Measurements from ENCODE around the gene RET. TPM values are rescaled to one million over a fixed set of nuclear protein-coding genes. Genes with fewer than 3 reads are reported as not detected.
A peak's percentile ranks its signal among the peaks of the same experiment; 100 is the strongest.

The RET gene
- total RNA-seq, 1 experiment from 2014 or later: 68.0 TPM

DNA sequence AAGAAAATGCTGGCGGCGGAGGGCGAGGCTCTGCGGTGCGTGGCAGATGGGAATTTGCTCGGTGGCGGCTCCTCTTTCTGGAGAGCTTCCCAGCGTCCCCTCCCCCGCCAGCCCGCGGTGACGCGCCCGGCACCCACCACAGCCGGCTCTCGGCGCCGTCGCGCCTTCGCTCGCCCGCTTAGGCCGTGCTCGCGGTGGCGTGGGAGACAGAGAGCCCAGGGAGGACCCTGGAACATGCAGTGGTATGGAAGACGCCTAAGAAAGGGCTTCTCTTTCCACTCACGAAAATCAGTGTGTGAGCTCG is 60.8 kb downstream of the RET start:
- CTCF ChIA-PET: no interaction called here
- H3K36me3 ChIP-seq (ENCODE audit: insufficient read depth, low read length, poor library complexity, severe bottlenecking): no peaks in the 10 kb centered on the region
- TSS peak; percentile 65 for BruUV-seq (replicated peaks)
- intact Hi-C loops (cut with micrococcal nuclease; ENCODE audit: unreplicated experiment): no loop called here
- TF ChIP-seq, protein P1, sequence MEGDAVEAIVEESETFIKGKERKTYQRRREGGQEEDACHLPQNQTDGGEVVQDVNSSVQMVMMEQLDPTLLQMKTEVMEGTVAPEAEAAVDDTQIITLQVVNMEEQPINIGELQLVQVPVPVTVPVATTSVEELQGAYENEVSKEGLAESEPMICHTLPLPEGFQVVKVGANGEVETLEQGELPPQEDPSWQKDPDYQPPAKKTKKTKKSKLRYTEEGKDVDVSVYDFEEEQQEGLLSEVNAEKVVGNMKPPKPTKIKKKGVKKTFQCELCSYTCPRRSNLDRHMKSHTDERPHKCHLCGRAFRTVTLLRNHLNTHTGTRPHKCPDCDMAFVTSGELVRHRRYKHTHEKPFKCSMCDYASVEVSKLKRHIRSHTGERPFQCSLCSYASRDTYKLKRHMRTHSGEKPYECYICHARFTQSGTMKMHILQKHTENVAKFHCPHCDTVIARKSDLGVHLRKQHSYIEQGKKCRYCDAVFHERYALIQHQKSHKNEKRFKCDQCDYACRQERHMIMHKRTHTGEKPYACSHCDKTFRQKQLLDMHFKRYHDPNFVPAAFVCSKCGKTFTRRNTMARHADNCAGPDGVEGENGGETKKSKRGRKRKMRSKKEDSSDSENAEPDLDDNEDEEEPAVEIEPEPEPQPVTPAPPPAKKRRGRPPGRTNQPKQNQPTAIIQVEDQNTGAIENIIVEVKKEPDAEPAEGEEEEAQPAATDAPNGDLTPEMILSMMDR (conservative IDR thresholded peaks at IDR 0.05; ENCODE audit: low read depth, low read length): no peak
- TF ChIP-seq EZH2 (IDR thresholded peaks at IDR 0.05; ENCODE audit: borderline replicate concordance, low read depth, low read length, poor library complexity, severe bottlenecking): no peak
- no peaks in the 10 kb centered on the region for H3K9me3 ChIP-seq (ENCODE audit: low read depth, low read length, poor library complexity, severe bottlenecking)
- H3K4me1 ChIP-seq (ENCODE audit: insufficient read depth, low read length, poor library complexity, severe bottlenecking): peaks cover 18% of the 10 kb centered on the region
- H3K4me3 ChIP-seq (ENCODE audit: low read depth, low read length, poor library complexity, severe bottlenecking): peak overlapping the region; percentile 77
- H3K27me3 ChIP-seq (replicated peaks; ENCODE audit: insufficient read depth, low read depth, low read length, poor library complexity): no peaks in the 10 kb centered on the region
- peak; percentile 69 for DNase-seq (ENCODE audit: low spot score)
- peak overlapping the region; percentile 81 for H3K27ac ChIP-seq (ENCODE audit: low read depth, low read length, poor library complexity, severe bottlenecking)
- POLR2A ChIA-PET (ENCODE audit: low non-redundant PET): no interaction called here

DNA sequence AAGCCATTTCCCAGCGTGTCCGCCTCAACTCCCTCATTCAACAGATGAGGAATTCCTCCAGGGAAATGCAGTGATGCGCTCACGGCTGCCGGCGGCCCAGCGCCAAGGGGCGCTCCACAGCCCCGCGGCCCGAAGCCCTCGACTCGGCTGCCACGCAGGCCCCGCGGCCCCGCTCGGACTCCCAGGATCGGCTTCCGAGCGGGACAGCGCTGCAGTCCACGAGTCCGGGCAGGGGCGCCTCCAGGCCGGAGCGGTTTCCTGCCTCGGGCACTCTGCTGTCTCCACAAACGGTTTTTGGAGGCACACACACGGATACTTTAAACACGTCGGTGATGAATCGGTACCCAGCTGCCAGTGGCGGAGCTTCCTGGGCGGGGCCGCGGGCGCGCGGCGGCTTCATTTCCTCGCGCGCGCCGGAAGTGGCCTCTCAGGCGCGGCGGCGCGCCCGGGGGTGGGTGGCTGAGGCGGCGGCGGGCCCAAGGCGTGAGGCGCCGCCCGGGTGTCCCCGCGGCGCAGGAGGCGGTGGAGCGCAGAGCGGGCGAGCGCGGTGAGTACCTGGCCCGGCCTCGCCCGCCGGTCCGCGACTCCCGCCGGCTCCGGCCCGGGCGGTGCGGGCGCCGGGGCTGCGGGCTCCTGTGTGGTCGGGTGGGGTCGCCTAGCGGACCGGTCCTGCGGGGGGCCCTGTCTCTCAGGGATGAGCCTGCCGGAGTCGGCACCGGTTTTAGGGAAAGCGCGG is 61.3 kb downstream of the RET start, which contains the start of gene CSGALNACT2:
CSGALNACT2 (plus strand) TSS at position 425 of the 736 bp plus-strand sequence. CDS start 16,705 bp downstream, outside the sequence.
- H3K4me3 ChIP-seq (ENCODE audit: low read depth, low read length, poor library complexity, severe bottlenecking): peak within 1 kb of the TSS; percentile 77
- TF ChIP-seq EZH2 (IDR thresholded peaks at IDR 0.05; ENCODE audit: borderline replicate concordance, low read depth, low read length, poor library complexity, severe bottlenecking): no peak
- TF ChIP-seq, protein P1 (conservative IDR thresholded peaks at IDR 0.05; ENCODE audit: low read depth, low read length): no peak
- H3K27ac ChIP-seq (ENCODE audit: low read depth, low read length, poor library complexity, severe bottlenecking): peak within 1 kb of the TSS; percentile 81
- CTCF ChIA-PET: no interaction called here
- H3K9me3 ChIP-seq (ENCODE audit: low read depth, low read length, poor library complexity, severe bottlenecking): no peaks in the 10 kb centered on the region
- POLR2A ChIA-PET (ENCODE audit: low non-redundant PET): no interaction called here
- DNase-seq (ENCODE audit: low spot score): peak; percentile 94
- H3K36me3 ChIP-seq (ENCODE audit: insufficient read depth, low read length, poor library complexity, severe bottlenecking): no peaks in the 10 kb centered on the region
- H3K27me3 ChIP-seq (replicated peaks; ENCODE audit: insufficient read depth, low read depth, low read length, poor library complexity): no peaks in the 10 kb centered on the region
- BruUV-seq (replicated peaks): no TSS peak
- peaks cover 18% of the 10 kb centered on the region for H3K4me1 ChIP-seq (ENCODE audit: insufficient read depth, low read length, poor library complexity, severe bottlenecking)
- intact Hi-C loops (cut with micrococcal nuclease; ENCODE audit: unreplicated experiment): no loop called here

DNA sequence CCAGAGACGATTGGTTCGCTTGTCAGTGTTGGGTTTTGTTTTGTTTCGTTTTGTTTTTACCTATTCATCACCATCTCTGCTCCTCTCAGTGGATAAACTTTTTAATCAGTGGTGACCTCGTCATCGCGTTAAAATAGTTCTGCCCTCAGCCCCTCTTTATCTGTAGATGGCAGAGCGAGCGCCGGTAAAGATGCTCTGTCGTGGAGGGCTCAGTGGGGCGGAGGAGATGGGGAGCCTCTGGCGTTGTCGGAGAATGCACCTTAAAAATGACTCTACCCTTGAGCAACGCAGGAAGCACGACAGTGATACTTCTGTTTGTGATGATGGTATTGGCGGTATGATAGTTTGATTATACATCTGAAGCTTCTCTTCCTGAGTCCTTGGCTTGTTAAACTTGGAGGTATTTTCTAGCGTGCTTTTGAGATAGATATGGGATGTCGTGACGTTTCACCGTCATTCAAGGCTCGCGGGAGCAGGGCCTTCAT is 61.9 kb downstream of the RET start:
- no peaks in the 10 kb centered on the region for H3K9me3 ChIP-seq (ENCODE audit: low read depth, low read length, poor library complexity, severe bottlenecking)
- peak overlapping the region; percentile 81 for H3K27ac ChIP-seq (ENCODE audit: low read depth, low read length, poor library complexity, severe bottlenecking)
- no TSS peak for BruUV-seq (replicated peaks)
- ChIA-PET CTCF (no interaction called here), POLR2A (ENCODE audit: low non-redundant PET) (no interaction called here)
- DNase-seq (ENCODE audit: low spot score): peak; percentile 54
- H3K4me3 ChIP-seq (ENCODE audit: low read depth, low read length, poor library complexity, severe bottlenecking): peak overlapping the region; percentile 77
- intact Hi-C loops (cut with micrococcal nuclease; ENCODE audit: unreplicated experiment): no loop called here
- no peaks in the 10 kb centered on the region for H3K36me3 ChIP-seq (ENCODE audit: insufficient read depth, low read length, poor library complexity, severe bottlenecking)
- H3K4me1 ChIP-seq (ENCODE audit: insufficient read depth, low read length, poor library complexity, severe bottlenecking): peaks cover 18% of the 10 kb centered on the region
- H3K27me3 ChIP-seq (replicated peaks; ENCODE audit: insufficient read depth, low read depth, low read length, poor library complexity): no peaks in the 10 kb centered on the region
- TF ChIP-seq, protein P1 (conservative IDR thresholded peaks at IDR 0.05; ENCODE audit: low read depth, low read length): no peak
- no peak for TF ChIP-seq EZH2 (IDR thresholded peaks at IDR 0.05; ENCODE audit: borderline replicate concordance, low read depth, low read length, poor library complexity, severe bottlenecking)
